Measurements from ENCODE around the gene HIC2.
"Not testable (repeated sequence)": the region's sequence is repeated elsewhere in the genome, so short reads cannot be mapped to it uniquely, and the experiment has no call there.

GRCh38 chr22:21401197-21401969 is 15.8 kb upstream of the HIC2 start:
- TF ChIP-seq CTCF (IDR thresholded peaks at IDR 0.05; ENCODE audit: low read depth, low read length); EZH2phosphoT487 (IDR thresholded peaks at IDR 0.05; ENCODE audit: low read depth): not testable (repeated sequence)

Measured in OCI-LY3 (cell line).